HG02610 (cell line): Measurements from ENCODE around the gene SLIT3.
"Not testable (repeated sequence)": the region's sequence is repeated elsewhere in the genome, so short reads cannot be mapped to it uniquely, and the experiment has no call there.

Experiments
- ATAC-seq: cut with Tn5 transposase; IDR thresholded peaks from one replicate; pipeline ENCODE4 v1.9.1; 2021; ENCODE audit warnings: mild to moderate bottlenecking, moderate library complexity; ENCODE audit not compliant: unreplicated experiment

The SLIT3 gene

DNA sequence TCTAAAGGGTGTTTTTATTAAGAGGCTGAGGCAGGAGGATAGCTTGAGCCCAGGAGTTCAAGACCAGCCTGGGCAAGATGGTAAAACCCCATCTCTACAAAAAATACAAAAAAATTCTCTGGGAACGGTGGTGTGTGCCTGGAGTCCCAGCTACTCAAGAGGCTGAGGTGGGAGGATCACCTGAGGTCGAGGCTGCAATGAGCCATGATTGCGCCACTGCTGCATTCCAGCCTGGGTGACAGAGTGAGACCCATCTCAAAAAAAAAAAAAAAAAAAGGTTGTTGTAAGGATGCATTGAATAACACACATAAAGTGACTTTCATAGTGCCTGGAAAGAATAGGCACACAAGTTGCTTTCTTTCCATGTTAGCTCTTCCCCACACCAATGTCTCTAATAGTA, 662.1 kb downstream of the SLIT3 start:
- ATAC-seq, result not testable (repeated sequence)

DNA sequence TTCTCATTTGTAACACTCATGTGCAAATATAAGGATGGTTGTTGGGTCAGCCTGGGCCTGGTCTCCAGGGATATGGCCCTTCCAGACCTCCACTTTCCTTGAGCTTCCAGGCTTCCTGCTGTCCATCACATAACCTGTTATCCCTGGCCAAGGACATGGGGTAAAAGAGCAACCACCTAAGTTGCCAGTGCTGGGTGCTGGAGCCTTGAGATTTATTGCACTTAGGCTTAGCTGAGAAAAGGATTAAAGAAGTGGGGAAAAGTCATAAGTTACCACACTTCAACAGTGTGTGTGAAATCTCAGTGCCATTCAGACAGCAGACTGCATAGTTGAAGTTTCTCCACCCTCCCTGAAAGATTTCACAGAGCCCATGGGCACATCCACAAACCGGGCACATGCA, 663.1 kb downstream of the SLIT3 start:
- no peak for ATAC-seq

DNA sequence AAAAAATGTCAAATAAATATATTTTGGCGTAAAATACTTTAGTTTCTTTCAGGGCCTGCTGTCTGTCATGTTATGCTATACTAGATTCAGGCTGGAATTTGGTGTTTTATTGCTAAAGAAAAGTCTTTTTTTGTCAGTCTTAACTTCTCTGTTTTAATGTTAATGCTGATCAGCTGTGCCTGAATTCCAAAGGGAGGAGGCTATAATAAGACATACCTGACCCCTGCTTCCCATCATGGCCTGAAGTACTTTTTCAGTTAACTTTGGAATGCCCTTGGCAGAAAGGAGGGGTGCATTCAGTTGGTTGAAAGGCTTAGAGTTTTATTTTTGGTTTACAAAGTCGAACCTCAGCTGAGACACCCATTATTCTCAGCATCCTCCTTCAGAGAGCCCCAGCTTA, 663.7 kb downstream of the SLIT3 start:
- ATAC-seq, result no peak

DNA sequence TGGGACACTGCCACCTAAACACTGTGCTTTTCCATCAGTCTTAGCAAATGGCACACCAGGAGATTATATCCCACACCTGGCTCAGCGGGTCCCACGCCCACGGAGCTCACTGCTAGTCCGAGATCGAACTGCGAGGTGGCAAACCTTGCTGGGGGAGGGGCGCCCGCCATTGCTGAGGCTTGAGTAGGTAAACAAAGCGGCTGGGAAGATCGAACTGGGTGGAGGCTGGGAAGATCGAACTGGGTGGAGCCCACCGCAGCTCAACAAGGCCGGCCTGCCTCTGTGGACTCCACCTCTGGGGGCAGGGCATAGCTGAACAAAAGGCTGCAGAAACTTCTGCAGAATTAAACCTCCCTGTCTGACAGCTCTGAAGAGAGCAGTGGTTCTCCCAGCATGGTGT, 670.0 kb downstream of the SLIT3 start:
- not testable (repeated sequence) for ATAC-seq

DNA sequence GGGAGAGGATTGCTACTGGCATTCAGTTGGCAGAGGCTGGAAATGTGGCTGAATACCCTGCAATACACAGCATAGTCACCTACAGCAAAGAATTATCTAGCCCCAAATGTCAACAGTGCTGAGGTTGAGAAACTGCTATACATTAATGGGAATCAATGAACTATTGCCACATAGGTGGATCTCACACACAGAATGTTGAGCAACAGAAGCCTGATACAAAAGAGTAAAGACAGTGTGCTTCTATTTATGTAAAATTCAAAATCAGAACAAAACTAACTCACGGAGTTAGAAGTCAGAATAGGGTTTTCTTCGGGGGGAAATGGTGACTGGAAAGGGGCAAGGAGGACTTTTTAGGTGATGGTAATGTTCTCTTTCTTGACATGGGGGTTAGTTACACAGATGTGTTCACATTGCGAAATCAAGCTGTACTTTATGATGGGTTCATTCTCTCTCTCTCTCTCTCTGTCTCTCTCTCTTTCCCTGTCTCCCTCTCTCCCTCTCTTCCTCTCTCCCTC, 676.0 kb downstream of the SLIT3 start:
- no peak for ATAC-seq

DNA sequence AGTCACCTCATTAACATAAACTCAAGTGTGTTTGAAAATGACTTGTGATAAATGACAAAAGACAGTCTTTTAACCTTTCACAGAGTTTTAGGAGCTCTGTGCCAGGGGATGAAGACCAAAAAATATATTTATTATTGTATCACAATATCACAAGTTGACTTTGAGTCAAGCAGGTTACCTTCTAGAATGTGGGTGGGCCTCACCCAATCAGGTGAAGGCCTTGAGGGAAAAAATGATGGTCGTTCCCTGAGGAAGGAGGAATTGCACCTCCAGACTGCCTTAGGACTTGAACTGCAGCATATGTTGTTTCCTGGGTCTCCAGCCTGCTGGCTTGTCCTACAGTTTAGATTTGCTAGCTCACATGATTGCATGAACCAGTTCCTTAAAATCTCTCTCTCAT, 680.1 kb downstream of the SLIT3 start:
- ATAC-seq, result no peak

DNA sequence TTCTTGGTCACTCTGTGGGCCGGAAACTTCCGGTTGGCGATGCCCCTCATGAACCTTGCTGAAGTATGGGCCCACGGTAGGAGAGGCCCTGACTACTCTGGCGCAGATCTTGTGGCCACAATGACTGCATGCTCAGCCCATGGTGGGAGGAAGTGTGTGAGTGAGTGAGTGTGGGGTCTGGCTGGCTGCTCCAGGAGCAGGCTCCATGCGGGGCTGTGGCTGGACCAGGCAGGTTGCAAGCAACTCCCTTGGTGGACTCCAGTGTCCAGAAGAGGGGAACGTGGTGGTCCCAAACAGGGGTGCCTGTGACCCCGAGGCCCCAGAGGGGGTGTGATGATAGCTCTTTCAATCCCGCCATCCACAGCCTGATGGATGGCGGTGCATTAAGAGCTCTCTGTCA, 686.3 kb downstream of the SLIT3 start:
- ATAC-seq, result no peak

DNA sequence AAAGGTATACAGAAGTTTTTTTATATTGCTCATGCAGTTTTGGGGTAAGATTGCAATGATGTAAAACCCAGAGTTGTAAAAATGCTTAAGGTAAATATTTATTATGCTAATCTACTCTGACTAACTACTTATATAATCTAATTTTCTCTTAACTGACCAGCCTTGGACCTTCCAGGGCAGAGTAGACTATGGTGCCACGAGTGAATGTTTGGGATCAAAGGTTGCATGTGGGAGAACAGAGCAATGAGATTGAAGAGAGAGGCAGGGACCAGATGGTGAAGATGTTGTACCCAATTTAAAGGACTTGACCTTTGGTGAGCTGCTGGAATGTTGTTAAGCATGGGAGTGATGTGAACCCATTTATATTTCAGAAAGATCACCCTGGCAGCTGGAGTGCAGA, 686.9 kb downstream of the SLIT3 start:
- ATAC-seq, result no peak

DNA sequence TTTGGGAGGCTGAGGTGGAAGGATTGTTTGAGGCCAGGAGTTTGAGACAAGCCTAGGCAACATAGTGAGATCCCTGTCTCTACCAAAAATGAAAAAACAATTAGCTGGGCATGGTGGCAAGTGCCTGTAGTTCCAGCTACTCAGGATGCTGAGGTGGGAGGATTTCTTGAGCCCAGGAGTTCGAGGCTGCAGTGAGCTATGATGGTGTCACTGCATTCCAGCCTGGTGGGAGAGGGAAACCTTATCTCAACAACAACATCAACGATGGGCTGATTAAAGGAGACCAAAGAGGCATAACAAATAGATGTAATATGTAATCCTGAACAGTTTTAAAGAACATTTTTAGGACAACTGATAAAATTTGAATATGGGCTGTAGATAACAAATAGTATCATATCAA, 687.5 kb downstream of the SLIT3 start:
- no peak for ATAC-seq

DNA sequence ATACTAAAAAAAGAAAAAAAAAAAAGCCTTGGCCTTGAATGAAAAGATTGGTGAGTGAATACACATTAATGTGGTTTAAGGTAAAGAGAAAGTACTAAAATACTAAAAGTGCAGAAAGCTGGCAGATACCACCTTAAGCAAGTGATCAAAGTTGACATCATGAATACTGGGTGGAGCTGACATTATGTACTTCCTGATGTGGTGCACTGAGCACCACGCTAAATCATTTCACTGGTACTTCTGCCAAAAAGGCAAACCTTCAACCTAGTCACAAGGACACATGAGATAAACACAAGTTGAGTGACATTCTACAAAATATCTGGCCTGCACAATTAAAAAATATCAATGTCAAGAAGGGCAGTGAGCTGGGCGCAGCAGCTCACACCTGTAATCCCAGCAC, 687.9 kb downstream of the SLIT3 start:
- ATAC-seq, result no peak

DNA sequence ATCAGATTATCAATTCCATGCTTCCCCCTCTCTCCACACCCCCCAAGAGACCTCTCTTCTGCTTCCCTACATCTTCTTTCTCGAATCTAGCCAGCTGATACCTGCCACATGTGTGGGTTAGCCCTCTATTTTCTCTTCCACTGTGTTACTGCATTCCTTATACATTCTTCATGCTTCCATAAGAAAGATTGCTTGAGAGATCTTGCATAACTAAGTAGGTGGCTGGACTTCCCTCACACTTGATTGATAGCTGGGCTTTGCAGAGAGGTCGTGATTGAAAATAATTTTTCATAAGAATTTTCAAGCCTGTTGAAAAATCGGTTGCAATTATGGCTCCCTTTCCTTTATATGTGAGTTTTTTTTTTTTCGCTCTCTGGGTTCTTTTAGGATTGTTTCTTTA, 688.8 kb downstream of the SLIT3 start:
- ATAC-seq, result no peak
